ENCODE measurements around the gene ARL4A. TPM values are rescaled to one million over a fixed set of nuclear protein-coding genes. Genes with fewer than 3 reads are reported as not detected.
A peak's percentile ranks its signal among the peaks of the same experiment; 100 is the strongest.
"Not testable (repeated sequence)": the region's sequence is repeated elsewhere in the genome, so short reads cannot be mapped to it uniquely, and the experiment has no call there.

The ARL4A gene
- polyA plus RNA-seq, 1 experiment = 31.0 TPM

- H3K27ac ChIP-seq (ENCODE audit: low read depth, low read length) = no peak overlapping the region
- no peak for DNase-seq (ENCODE audit: low read depth, low spot score)
- POLR2A ChIA-PET = no interaction called here
Observed at GRCh38 chr7:12661581-12661980, 25.9 kb upstream of the ARL4A start.

GRCh38 chr7:12670000-12670729, 17.3 kb upstream of the ARL4A start:
- peak; percentile 89 for DNase-seq (ENCODE audit: low read depth, low spot score)
- no peak overlapping the region for H3K4me3 ChIP-seq (ENCODE audit: low read depth, low read length)
- TF ChIP-seq CTCF (IDR thresholded peaks at IDR 0.05; ENCODE audit: low read depth, low read length) = no peak
- no peak overlapping the region for H3K27ac ChIP-seq (ENCODE audit: low read depth, low read length)
- ChIA-PET POLR2A (interaction anchor here (0.5 to 2.3 kb wide), 3 partner anchors 14 to 17 kb away, joined by 3 to 13 read pairs (median 7); partner anchors contain the start of gene ARL4A), CTCF (interaction anchor here (1.1 to 6.7 kb wide), 2 partner anchors 16 to 31 kb away, joined by 3 to 49 read pairs; partner anchors contain the start of gene ARL4A)
- no peaks in the 10 kb centered on the region for H3K27me3 ChIP-seq (ENCODE audit: control insufficient read depth, insufficient read depth, low read length)
- no peaks in the 10 kb centered on the region for H3K9me3 ChIP-seq (ENCODE audit: control insufficient read depth, insufficient read depth, low read length)

More at GRCh38 chr7:12661581-12661980, 25.9 kb upstream of the ARL4A start:
- no peak overlapping the region for H3K4me3 ChIP-seq (ENCODE audit: low read depth, low read length)
- TF ChIP-seq CTCF (IDR thresholded peaks at IDR 0.05; ENCODE audit: low read depth, low read length) = no peak
- no peaks in the 10 kb centered on the region for H3K27me3 ChIP-seq (ENCODE audit: control insufficient read depth, insufficient read depth, low read length)
- CTCF ChIA-PET = no interaction called here
- H3K9me3 ChIP-seq (ENCODE audit: control insufficient read depth, insufficient read depth, low read length) = peaks cover 3% of the 10 kb centered on the region; the same call in 1 of the 2 replicates

GRCh38 chr7:12670743-12671520, 16.5 kb upstream of the ARL4A start:
- TF ChIP-seq CTCF (IDR thresholded peaks at IDR 0.05; ENCODE audit: low read depth, low read length) = no peak
- ChIA-PET CTCF (interaction anchor here (1.1 to 6.7 kb wide), 2 partner anchors 15 to 32 kb away, joined by 3 to 49 read pairs; partner anchors contain the start of gene ARL4A), POLR2A (interaction anchor here (0.5 to 2.3 kb wide), 2 partner anchors 16 to 18 kb away, joined by 7 to 13 read pairs; partner anchors contain the start of gene ARL4A)
- no peaks in the 10 kb centered on the region for H3K27me3 ChIP-seq (ENCODE audit: control insufficient read depth, insufficient read depth, low read length)
- H3K27ac ChIP-seq (ENCODE audit: low read depth, low read length) = no peak overlapping the region
- peaks cover 3% of the 10 kb centered on the region; the same call in 1 of the 2 replicates for H3K9me3 ChIP-seq (ENCODE audit: control insufficient read depth, insufficient read depth, low read length)
- H3K4me3 ChIP-seq (ENCODE audit: low read depth, low read length) = no peak overlapping the region
- peak; percentile 55 for DNase-seq (ENCODE audit: low read depth, low spot score)

- POLR2A ChIA-PET; H3K9me3 ChIP-seq (ENCODE audit: control insufficient read depth, insufficient read depth, low read length); H3K27ac ChIP-seq (ENCODE audit: low read depth, low read length); DNase-seq (ENCODE audit: low read depth, low spot score); H3K4me3 ChIP-seq (ENCODE audit: low read depth, low read length); H3K27me3 ChIP-seq (ENCODE audit: control insufficient read depth, insufficient read depth, low read length): not testable (repeated sequence)
- CTCF ChIA-PET = interaction anchor here (0.7 to 2.8 kb wide), 3 partner anchors 9 to 13 kb away, joined by 3 to 24 read pairs (median 7); partner anchors contain the start of gene ARL4A
Observed at GRCh38 chr7:12673436-12673835, 14.0 kb upstream of the ARL4A start.

GRCh38 chr7:12674053-12674452, 13.4 kb upstream of the ARL4A start:
- Histone ChIP-seq H3K27me3 (ENCODE audit: control insufficient read depth, insufficient read depth, low read length) (no peaks in the 10 kb centered on the region), H3K27ac (ENCODE audit: low read depth, low read length) (no peak overlapping the region), H3K4me3 (ENCODE audit: low read depth, low read length) (no peak overlapping the region), H3K9me3 (ENCODE audit: control insufficient read depth, insufficient read depth, low read length) (peaks cover 8% of the 10 kb centered on the region)
- CTCF ChIA-PET = interaction anchor here (1.3 to 2.8 kb wide), 2 partner anchors 8 to 11 kb away, joined by 3 to 24 read pairs; partner anchors contain the start of gene ARL4A
- POLR2A ChIA-PET = no interaction called here
- TF ChIP-seq CTCF (IDR thresholded peaks at IDR 0.05; ENCODE audit: low read depth, low read length) = no peak
- no peak for DNase-seq (ENCODE audit: low read depth, low spot score)
